ENCODE results near the gene CHRNB2. TPM values are rescaled to one million over a fixed set of nuclear protein-coding genes. Genes with fewer than 3 reads are reported as not detected.

Gene CHRNB2
- total RNA-seq, 6 donors from 2014 or later = 0.15 TPM; not detected in 5

- H3K4me3 ChIP-seq = peak within 1 kb of the TSS; percentile 78 to 99 (median 94)
- DNase-seq = peak; percentile 65 to 92
- ATAC-seq (ENCODE audit: low FRiP score in 2 of 2) = no peak
- no peak for TF ChIP-seq POLR2AphosphoS5 (IDR thresholded peaks at IDR 0.05)
- peaks cover 25 to 29% (median 28%) of the 10 kb centered on the region in 4 donors for H3K36me3 ChIP-seq
- H3K9me3 ChIP-seq = no peaks in the 10 kb centered on the region
- peaks cover 10 to 35% (median 22%) of the 10 kb centered on the region in 4 donors for H3K4me1 ChIP-seq
- WGBS, 2 donors = 1% methylated on average over 4 to 29 of the region's 69 CpGs
- H3K27ac ChIP-seq = peak within 1 kb of the TSS; percentile 84 to 97 (median 91)
- no peaks in the 10 kb centered on the region for H3K27me3 ChIP-seq
Measured at GRCh38 chr1:154557939-154558719, 9.4 kb upstream of the CHRNB2 start, which contains the start of gene UBE2Q1. Gene UBE2Q1 (minus strand): TSS chr1:154558662. CDS start chr1:154558553, 109 bp downstream.

- H3K4me3 ChIP-seq = peak overlapping the region; percentile 67 to 99 (median 94)
- peaks cover 10 to 35% (median 22%) of the 10 kb centered on the region in 4 donors for H3K4me1 ChIP-seq
- H3K27me3 ChIP-seq = no peaks in the 10 kb centered on the region
- no peaks in the 10 kb centered on the region for H3K9me3 ChIP-seq
- 0% methylated on average over 30 to 43 of the region's 57 CpGs for WGBS, 2 donors
- DNase-seq = peak; percentile 99
- TF ChIP-seq POLR2A (IDR thresholded peaks at IDR 0.05) (peak in 1 of 4 donors; percentile 71), EP300 (IDR thresholded peaks at IDR 0.05) (peak in 2 of 4 donors; percentile 19 to 92), CTCF (IDR thresholded peaks at IDR 0.05) (peak in 1 of 6 experiments; percentile 24), POLR2AphosphoS5 (IDR thresholded peaks at IDR 0.05) (peak; percentile 93)
- ATAC-seq (ENCODE audit: low FRiP score in 2 of 2) = peak; percentile 98
- peaks cover 18 to 21% (median 21%) of the 10 kb centered on the region in 4 donors for H3K36me3 ChIP-seq
- peak overlapping the region; percentile 84 to 97 (median 91) for H3K27ac ChIP-seq
Measured at GRCh38 chr1:154558720-154559465, 8.7 kb upstream of the CHRNB2 start.

GRCh38 chr1:154559466-154560044 lies 8.0 kb upstream of the CHRNB2 start:
- TF ChIP-seq POLR2AphosphoS5 (IDR thresholded peaks at IDR 0.05) (no peak), CTCF (IDR thresholded peaks at IDR 0.05) (peak; percentile 89 to 95 (median 94)), EP300 (IDR thresholded peaks at IDR 0.05) (no peak), POLR2A (IDR thresholded peaks at IDR 0.05) (no peak)
- DNase-seq (peak in 1 of 2 donors; percentile 92), ATAC-seq (ENCODE audit: low FRiP score in 2 of 2) (peak; percentile 90 to 91)
- Histone ChIP-seq H3K36me3 (peaks cover 11 to 14% (median 14%) of the 10 kb centered on the region in 4 donors), H3K9me3 (no peaks in the 10 kb centered on the region), H3K4me3 (peak overlapping the region; percentile 67 to 99 (median 94)), H3K4me1 (peaks cover 10 to 35% (median 22%) of the 10 kb centered on the region in 4 donors), H3K27ac (peak overlapping the region; percentile 84 to 97 (median 91)), H3K27me3 (no peaks in the 10 kb centered on the region)
- 12 to 13% methylated on average over 12 to 13 of the region's 13 CpGs for WGBS, 2 donors

GRCh38 chr1:154565876-154566275 lies 1.7 kb upstream of the CHRNB2 start:
- Histone ChIP-seq H3K27ac (no peak overlapping the region), H3K4me1 (peaks cover 8 to 10% (median 9%) of the 10 kb centered on the region in 4 donors), H3K27me3 (peaks cover 0 to 15% (median 3%) of the 10 kb centered on the region in 4 donors), H3K4me3 (no peak overlapping the region), H3K9me3 (no peaks in the 10 kb centered on the region), H3K36me3 (no peaks in the 10 kb centered on the region)
- DNase-seq (no peak), ATAC-seq (ENCODE audit: low FRiP score in 2 of 2) (no peak)
- TF ChIP-seq CTCF (IDR thresholded peaks at IDR 0.05) (no peak), POLR2A (IDR thresholded peaks at IDR 0.05) (no peak), EP300 (IDR thresholded peaks at IDR 0.05) (no peak), POLR2AphosphoS5 (IDR thresholded peaks at IDR 0.05) (no peak)
- WGBS, 2 donors = 81 to 92% methylated on average over 6 of the region's 6 CpGs
